Kidney epithelial cell (primary cell): ENCODE data around the gene NAV2. TPM values are rescaled to one million over a fixed set of nuclear protein-coding genes. Genes with fewer than 3 reads are reported as not detected.

Source experiments
- DNase-seq: peaks from one replicate; pipeline ENCODE4 v3.0.0-alpha.2; 2010; ENCODE audit warnings: low read depth
- H3K27me3 ChIP-seq: 2 replicates; pipeline ENCODE4 v1.6.0; 2011; ENCODE audit warnings: low read length; ENCODE audit not compliant: control insufficient read depth, insufficient read depth
- H3K36me3 ChIP-seq: 2 replicates; pipeline ENCODE4 v1.5.1; 2011; ENCODE audit warnings: low read length; ENCODE audit not compliant: control insufficient read depth, insufficient read depth
- H3K4me3 ChIP-seq: 2 replicates; pipeline ENCODE4 v1.5.1; 2011; ENCODE audit warnings: low read depth, mild to moderate bottlenecking, control low read depth, low read length
- CTCF ChIP-seq: IDR thresholded peaks from 2 replicates; pipeline ENCODE4 v1.5.1; 2011; ENCODE audit warnings: mild to moderate bottlenecking, moderate library complexity, low read length, control low read depth, inconsistent platforms; ENCODE audit not compliant: insufficient read depth, poor library complexity, severe bottlenecking
- total RNA-seq: library from RNA; depleted of rRNA; stranded (reverse); fragments of >200 nt; gene quantifications from 2 replicates; pipeline ENCODE4 v1.2.3, GENCODE V29; 2015

The NAV2 gene
- total RNA-seq, 1 donor from 2014 or later: 41.5 TPM

- no peak for TF ChIP-seq CTCF
These were observed 46.8 kb downstream of the NAV2 start for GRCh38 chr11:19759389-19759788.

GRCh38 chr11:19762266-19762665, 49.6 kb downstream of the NAV2 start:
- no peak for TF ChIP-seq CTCF
- Histone ChIP-seq H3K27me3 (no peaks in the 10 kb centered on the region), H3K4me3 (no peak overlapping the region), H3K36me3 (no peaks in the 10 kb centered on the region)
- no peak for DNase-seq

More at GRCh38 chr11:19759389-19759788, 46.8 kb downstream of the NAV2 start:
- no peak for DNase-seq
- Histone ChIP-seq H3K4me3 (no peak overlapping the region), H3K27me3 (no peaks in the 10 kb centered on the region), H3K36me3 (no peaks in the 10 kb centered on the region)

GRCh38 chr11:19763330-19763729, 50.7 kb downstream of the NAV2 start:
- DNase-seq: no peak
- no peak overlapping the region for H3K4me3 ChIP-seq
- H3K27me3 ChIP-seq: no peaks in the 10 kb centered on the region
- TF ChIP-seq CTCF: no peak
- no peaks in the 10 kb centered on the region for H3K36me3 ChIP-seq

- Histone ChIP-seq H3K4me3 (no peak overlapping the region), H3K27me3 (no peaks in the 10 kb centered on the region), H3K36me3 (no peaks in the 10 kb centered on the region)
- TF ChIP-seq CTCF: no peak
- DNase-seq: no peak
These were observed 53.6 kb downstream of the NAV2 start for GRCh38 chr11:19766206-19766605.

- no peak for TF ChIP-seq CTCF
- Histone ChIP-seq H3K36me3 (no peaks in the 10 kb centered on the region), H3K4me3 (no peak overlapping the region), H3K27me3 (no peaks in the 10 kb centered on the region)
- no peak for DNase-seq
These were observed 54.2 kb downstream of the NAV2 start for GRCh38 chr11:19766810-19767209.

- H3K36me3 ChIP-seq: no peaks in the 10 kb centered on the region
- no peak for DNase-seq
- no peak for TF ChIP-seq CTCF
- H3K4me3 ChIP-seq: no peak overlapping the region
- H3K27me3 ChIP-seq: no peaks in the 10 kb centered on the region
These were observed 55.1 kb downstream of the NAV2 start for GRCh38 chr11:19767627-19768151.
